SK-N-SH (cell line): Measurements from ENCODE around the gene TNFAIP8L3. TPM values are rescaled to one million over a fixed set of nuclear protein-coding genes. Genes with fewer than 3 reads are reported as not detected.

Experiments
- CTCF ChIA-PET: fragments of 300-600, 350-600 bp; formaldehyde crosslinking; extraction: SDS; loops from one replicate; lab custom pipeline; 2021; lab: Yijun Ruan, JAX
- POLR2A ChIA-PET: fragments of 350-600 bp; sonication (Branson Sonifier 250); formaldehyde crosslinking; extraction: SDS; loops from one replicate; lab custom pipeline; 2020; ENCODE audit warnings: antibody characterized with exemption, inconsistent platforms; lab: Yijun Ruan, JAX
- DNase-seq: peaks from one replicate; pipeline ENCODE4 v3.0.0; 2012
- H2AFZ ChIP-seq: fragments of 200-600 bp; sonication (generic); 2 replicates; pipeline ENCODE4 v1.8.1; 2016; ENCODE audit warnings: antibody characterized with exemption, mild to moderate bottlenecking, low read depth
- H3F3A ChIP-seq: fragments of 200-600 bp; sonication (generic); replicated peaks from 2 replicates; pipeline ENCODE3; 2016; ENCODE audit warnings: antibody characterized with exemption, mild to moderate bottlenecking; ENCODE audit not compliant: insufficient read depth
- H3K27ac ChIP-seq, 2 experiments: fragments of 200-500 bp in 1 of 2; fragments of 200-600 bp in 1 of 2; sonication (Bioruptor generic) in 1 of 2; sonication (generic), shearing (Covaris generic) in 1 of 2; 2 replicates each; pipeline versions ENCODE4 v1.5.1 to v1.6.1; 2014 to 2016; ENCODE audit warnings: low read depth in 2 of 2, inconsistent platforms in 1 of 2, low read length in 1 of 2, mild to moderate bottlenecking in 1 of 2, mixed read lengths in 1 of 2
- H3K27me3 ChIP-seq: fragments of 200-600 bp; sonication (generic), shearing (Covaris generic); 2 replicates; pipeline ENCODE4 v1.6.1; 2016; ENCODE audit warnings: mixed run types; ENCODE audit not compliant: insufficient read depth
- H3K36me3 ChIP-seq, 2 experiments: fragments of 200-500 bp in 1 of 2; fragments of 200-600 bp in 1 of 2; sonication (Bioruptor generic) in 1 of 2; sonication (generic) in 1 of 2; replicated peaks in 1 of 2; 2 replicates each; pipeline versions ENCODE3 to v1.5.1; 2014 to 2016; ENCODE audit warnings: low read length in 1 of 2, mild to moderate bottlenecking in 1 of 2; ENCODE audit not compliant: insufficient read depth in 2 of 2, control insufficient read depth in 1 of 2
- H3K4me1 ChIP-seq, 2 experiments: fragments of 200-500 bp in 1 of 2; fragments of 200-600 bp in 1 of 2; sonication (Bioruptor generic) in 1 of 2; sonication (generic), shearing (Covaris generic) in 1 of 2; 2 replicates each; pipeline versions ENCODE4 v1.5.1 to v1.6.1; 2014 to 2016; ENCODE audit warnings: low read depth in 1 of 2, low read length in 1 of 2, mixed run types in 1 of 2; ENCODE audit not compliant: insufficient read depth in 2 of 2, control insufficient read depth in 1 of 2
- H3K4me2 ChIP-seq: fragments of 200-600 bp; sonication (generic), shearing (Covaris generic); 2 replicates; pipeline ENCODE4 v1.6.1; 2017; ENCODE audit warnings: mixed run types
- H3K4me3 ChIP-seq, 2 experiments: fragments of 200-500 bp in 1 of 2; fragments of 200-600 bp in 1 of 2; sonication (Bioruptor generic) in 1 of 2; sonication (generic), shearing (Covaris generic) in 1 of 2; 2 replicates each; pipeline versions ENCODE4 v1.5.1 to v1.8.1; 2014 to 2016; ENCODE audit warnings: low read depth in 2 of 2, inconsistent platforms in 1 of 2, low read length in 1 of 2, mild to moderate bottlenecking in 1 of 2, mixed read lengths in 1 of 2, moderate library complexity in 1 of 2
- H3K79me2 ChIP-seq: fragments of 200-600 bp; sonication (generic); 2 replicates; pipeline ENCODE4 v1.8.1; 2017; ENCODE audit warnings: mild to moderate bottlenecking; ENCODE audit not compliant: insufficient read depth
- H3K9ac ChIP-seq: fragments of 200-600 bp; sonication (generic); 2 replicates; pipeline ENCODE4 v1.6.1; 2017; ENCODE audit warnings: mixed run types
- H3K9me2 ChIP-seq: fragments of 200-600 bp; sonication (generic); 2 replicates; pipeline ENCODE4 v1.6.1; 2017; ENCODE audit warnings: mixed run types
- H3K9me3 ChIP-seq: fragments of 200-600 bp; sonication (generic); 2 replicates; pipeline ENCODE4 v1.6.1; 2017; ENCODE audit warnings: mixed run types, mild to moderate bottlenecking, moderate library complexity
- H4K20me1 ChIP-seq: fragments of 200-600 bp; sonication (generic); 2 replicates; pipeline ENCODE4 v1.6.1; 2017; ENCODE audit warnings: mild to moderate bottlenecking, mixed run types; ENCODE audit not compliant: insufficient read depth
- CHD2 ChIP-seq: fragments of 150-350 bp; IDR thresholded peaks from 2 replicates; pipeline ENCODE4 v1.6.1; 2018; ENCODE audit warnings: low read length; ENCODE audit not compliant: partially characterized antibody
- EZH2phosphoT487 ChIP-seq: fragments of 200-600 bp; sonication (generic); IDR thresholded peaks from 2 replicates; pipeline ENCODE4 v1.6.1; 2017; ENCODE audit warnings: low read depth, mixed run types, mild to moderate bottlenecking, antibody characterized with exemption, moderate library complexity, borderline replicate concordance
- JUND ChIP-seq: IDR thresholded peaks from 2 replicates; pipeline ENCODE4 v1.4.0; 2012
- MEF2A ChIP-seq: IDR thresholded peaks from 2 replicates; pipeline ENCODE4 v1.4.0; 2012; ENCODE audit warnings: low read depth, borderline replicate concordance
- MXI1 ChIP-seq: IDR thresholded peaks from 2 replicates; pipeline ENCODE4 v1.6.1; 2012; ENCODE audit warnings: mild to moderate bottlenecking, low read depth, low read length, improper control_type of control experiment
- NRF1 ChIP-seq: IDR thresholded peaks from 2 replicates; pipeline ENCODE4 v1.6.1; 2012; ENCODE audit warnings: low read depth, mild to moderate bottlenecking, low read length
- RFX5 ChIP-seq: IDR thresholded peaks from 2 replicates; pipeline ENCODE4 v1.6.1; 2012; ENCODE audit warnings: mild to moderate bottlenecking, improper control_type of control experiment, low read length
- RXRA ChIP-seq: IDR thresholded peaks from 2 replicates; pipeline ENCODE4 v1.4.0; 2012; ENCODE audit warnings: low read depth, mild to moderate bottlenecking, borderline replicate concordance
- SMC3 ChIP-seq: IDR thresholded peaks from 2 replicates; pipeline ENCODE4 v1.6.1; 2012; ENCODE audit warnings: low read depth, low read length, improper control_type of control experiment
- TEAD4 ChIP-seq: IDR thresholded peaks from 2 replicates; pipeline ENCODE4 v1.4.0; 2012; ENCODE audit warnings: mild to moderate bottlenecking, borderline replicate concordance; ENCODE audit not compliant: insufficient read depth
- YY1 ChIP-seq: IDR thresholded peaks from 2 replicates; pipeline ENCODE4 v1.4.0; 2012; ENCODE audit warnings: low read depth, mild to moderate bottlenecking
- ZBTB33 ChIP-seq: IDR thresholded peaks from 2 replicates; pipeline ENCODE4 v1.4.0; 2012; ENCODE audit warnings: low read depth, borderline replicate concordance
- WGBS: methylation state at CpG from one replicate; pipeline ENCODE4 v1.1.6; 2017; ENCODE audit warnings: low lambda C conversion rate; 5-methylcytosine and 5-hydroxymethylcytosine counted together
- polyA plus RNA-seq, 3 experiments: library from polyadenylated mRNA; depleted of rRNA; stranded (reverse); fragments of >200 nt; gene quantifications; 2 replicates each; pipeline ENCODE4 v1.2.3, GENCODE V29; 2012
- TF ChIP-seq, protein P1 (sequence below): fragments of 150-350 bp; IDR thresholded peaks from 2 replicates; pipeline ENCODE4 v1.6.1; 2016; ENCODE audit warnings: mild to moderate bottlenecking, low read depth, low read length

Gene TNFAIP8L3
- polyA plus RNA-seq, 1 of the 3 experiments (the other 2 are of a cell fraction): 0.08 TPM

DNA sequence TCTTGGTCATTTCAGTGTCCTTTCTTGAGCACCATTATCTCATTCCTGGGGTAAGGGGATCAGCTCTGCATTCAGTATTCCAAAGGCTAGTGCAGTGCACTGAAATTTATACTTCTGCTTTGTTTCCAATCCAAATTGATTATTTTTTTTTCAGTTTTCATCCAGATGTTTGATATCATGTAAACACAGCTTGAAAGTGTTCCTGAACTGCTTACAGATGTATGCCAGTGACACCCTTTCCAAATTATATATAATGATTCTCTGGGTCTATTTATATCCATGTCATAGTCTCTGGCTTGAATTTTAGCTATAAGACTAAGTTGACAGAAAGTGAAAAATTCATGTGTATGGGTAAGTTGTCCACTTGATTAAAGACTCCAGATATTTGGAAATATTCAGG is 11.8 kb upstream of the TNFAIP8L3 start:
- TF ChIP-seq MXI1: no peak
- no peak for TF ChIP-seq SMC3
- TF ChIP-seq YY1: no peak
- TF ChIP-seq, protein P1, sequence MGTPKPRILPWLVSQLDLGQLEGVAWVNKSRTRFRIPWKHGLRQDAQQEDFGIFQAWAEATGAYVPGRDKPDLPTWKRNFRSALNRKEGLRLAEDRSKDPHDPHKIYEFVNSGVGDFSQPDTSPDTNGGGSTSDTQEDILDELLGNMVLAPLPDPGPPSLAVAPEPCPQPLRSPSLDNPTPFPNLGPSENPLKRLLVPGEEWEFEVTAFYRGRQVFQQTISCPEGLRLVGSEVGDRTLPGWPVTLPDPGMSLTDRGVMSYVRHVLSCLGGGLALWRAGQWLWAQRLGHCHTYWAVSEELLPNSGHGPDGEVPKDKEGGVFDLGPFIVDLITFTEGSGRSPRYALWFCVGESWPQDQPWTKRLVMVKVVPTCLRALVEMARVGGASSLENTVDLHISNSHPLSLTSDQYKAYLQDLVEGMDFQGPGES: no peak
- TF ChIP-seq RFX5: no peak
- TF ChIP-seq EZH2phosphoT487: no peak
- TF ChIP-seq JUND: no peak
- TF ChIP-seq NRF1: no peak
- no peak for TF ChIP-seq RXRA
- no peak for TF ChIP-seq TEAD4
- POLR2A ChIA-PET: no interaction called here
- H3K36me3 ChIP-seq: no peaks in the 10 kb centered on the region
- no peak overlapping the region for H2AFZ ChIP-seq
- no peaks in the 10 kb centered on the region for H3K79me2 ChIP-seq
- no peak overlapping the region for H3K4me2 ChIP-seq
- CTCF ChIA-PET: interaction anchor here (0.9 to 1.4 kb wide), 2 partner anchors 16 to 29 kb away, joined by 3 read pairs; no protein-coding TSS in a partner anchor
- DNase-seq: no peak
- H3K9me2 ChIP-seq: no peaks in the 10 kb centered on the region
- no peaks in the 10 kb centered on the region for H3K27me3 ChIP-seq
- H3K4me3 ChIP-seq: no peak overlapping the region
- H4K20me1 ChIP-seq: no peaks in the 10 kb centered on the region
- H3K9ac ChIP-seq: no peak overlapping the region
- no peak overlapping the region for H3K27ac ChIP-seq
- peaks cover 0 to 13% of the 10 kb centered on the region in 2 experiments; a peak in 1 of 4 replicates for H3K4me1 ChIP-seq
- peaks cover 14% of the 10 kb centered on the region for H3F3A ChIP-seq
- no peaks in the 10 kb centered on the region for H3K9me3 ChIP-seq

DNA sequence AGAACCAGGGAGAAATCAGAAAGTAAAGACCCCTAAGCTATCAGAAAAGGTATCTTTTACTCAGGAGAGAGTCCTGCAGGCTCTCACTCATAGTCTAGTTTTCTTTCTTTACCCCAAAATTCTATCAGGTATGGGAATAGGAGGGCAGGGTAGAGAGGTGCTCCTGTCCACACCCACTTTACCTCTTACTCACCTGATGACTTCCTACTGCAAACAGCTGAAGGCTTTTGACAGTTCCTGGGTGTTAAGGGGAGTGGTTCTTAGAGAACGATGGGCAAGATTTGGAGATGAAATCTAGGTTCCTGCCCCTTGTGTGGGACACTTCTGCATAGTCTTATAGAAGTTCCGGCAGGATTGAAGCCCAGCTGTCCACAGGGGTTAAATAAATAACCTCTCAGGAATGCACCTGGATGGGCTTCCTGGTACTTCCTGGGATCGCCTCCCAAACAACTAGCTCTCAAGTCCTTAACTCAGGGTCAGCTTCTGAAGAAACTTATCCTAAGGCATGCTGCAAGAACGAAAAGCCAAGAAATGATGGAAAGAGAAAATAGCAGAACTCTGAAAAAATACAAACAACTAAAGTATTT is 10.8 kb upstream of the TNFAIP8L3 start:
- Histone ChIP-seq H3K36me3 (no peaks in the 10 kb centered on the region), H2AFZ (no peak overlapping the region), H3K4me2 (no peak overlapping the region), H3K9me3 (no peaks in the 10 kb centered on the region), H3K79me2 (no peaks in the 10 kb centered on the region), H3K27ac (no peak overlapping the region), H3K9ac (no peak overlapping the region), H3K4me3 (no peak overlapping the region), H3K9me2 (no peaks in the 10 kb centered on the region), H4K20me1 (no peaks in the 10 kb centered on the region), H3K4me1 (peaks cover 0 to 13% of the 10 kb centered on the region in 2 experiments; a peak in 1 of 4 replicates), H3K27me3 (no peaks in the 10 kb centered on the region), H3F3A (peaks cover 14% of the 10 kb centered on the region)
- 50% methylated on average over 4 of the region's 4 CpGs for WGBS
- POLR2A ChIA-PET: no interaction called here
- TF ChIP-seq CHD2 (no peak), MEF2A (no peak)
- no peak for DNase-seq
- CTCF ChIA-PET: interaction anchor here (0.9 to 1.4 kb wide), 3 partner anchors 15 to 30 kb away, joined by 3 to 5 read pairs (median 3); no protein-coding TSS in a partner anchor

- H3K27me3 ChIP-seq: no peaks in the 10 kb centered on the region
- peaks cover 0 to 12% of the 10 kb centered on the region in 2 experiments; a peak in 1 of 4 replicates for H3K4me1 ChIP-seq
- H3K9ac ChIP-seq: no peak overlapping the region
- H3K79me2 ChIP-seq: no peaks in the 10 kb centered on the region
- POLR2A ChIA-PET: no interaction called here
- H3K4me2 ChIP-seq: peak overlapping the region; percentile 6
- CTCF ChIA-PET: interaction anchor here (1.2 to 2.0 kb wide), 2 partner anchors 28 to 29 kb away, joined by 5 read pairs; no protein-coding TSS in a partner anchor
- no peaks in the 10 kb centered on the region for H3K36me3 ChIP-seq
- no peaks in the 10 kb centered on the region for H3K9me3 ChIP-seq
- H3K4me3 ChIP-seq: no peak overlapping the region
- peaks cover 14% of the 10 kb centered on the region for H3F3A ChIP-seq
- no peaks in the 10 kb centered on the region for H4K20me1 ChIP-seq
- no peaks in the 10 kb centered on the region for H3K9me2 ChIP-seq
- no peak for DNase-seq
- no peak overlapping the region for H2AFZ ChIP-seq
- no peak overlapping the region; a peak in 1 of 4 replicates for H3K27ac ChIP-seq
- TF ChIP-seq JUND (no peak), ZBTB33 (no peak)
- WGBS: 36% methylated on average over 2 of the region's 3 CpGs
These were observed 9.8 kb upstream of the TNFAIP8L3 start for GRCh38 chr15:51104512-51104911.
